ENCODE data around the gene DOK7.

DOK7 gene

DNA sequence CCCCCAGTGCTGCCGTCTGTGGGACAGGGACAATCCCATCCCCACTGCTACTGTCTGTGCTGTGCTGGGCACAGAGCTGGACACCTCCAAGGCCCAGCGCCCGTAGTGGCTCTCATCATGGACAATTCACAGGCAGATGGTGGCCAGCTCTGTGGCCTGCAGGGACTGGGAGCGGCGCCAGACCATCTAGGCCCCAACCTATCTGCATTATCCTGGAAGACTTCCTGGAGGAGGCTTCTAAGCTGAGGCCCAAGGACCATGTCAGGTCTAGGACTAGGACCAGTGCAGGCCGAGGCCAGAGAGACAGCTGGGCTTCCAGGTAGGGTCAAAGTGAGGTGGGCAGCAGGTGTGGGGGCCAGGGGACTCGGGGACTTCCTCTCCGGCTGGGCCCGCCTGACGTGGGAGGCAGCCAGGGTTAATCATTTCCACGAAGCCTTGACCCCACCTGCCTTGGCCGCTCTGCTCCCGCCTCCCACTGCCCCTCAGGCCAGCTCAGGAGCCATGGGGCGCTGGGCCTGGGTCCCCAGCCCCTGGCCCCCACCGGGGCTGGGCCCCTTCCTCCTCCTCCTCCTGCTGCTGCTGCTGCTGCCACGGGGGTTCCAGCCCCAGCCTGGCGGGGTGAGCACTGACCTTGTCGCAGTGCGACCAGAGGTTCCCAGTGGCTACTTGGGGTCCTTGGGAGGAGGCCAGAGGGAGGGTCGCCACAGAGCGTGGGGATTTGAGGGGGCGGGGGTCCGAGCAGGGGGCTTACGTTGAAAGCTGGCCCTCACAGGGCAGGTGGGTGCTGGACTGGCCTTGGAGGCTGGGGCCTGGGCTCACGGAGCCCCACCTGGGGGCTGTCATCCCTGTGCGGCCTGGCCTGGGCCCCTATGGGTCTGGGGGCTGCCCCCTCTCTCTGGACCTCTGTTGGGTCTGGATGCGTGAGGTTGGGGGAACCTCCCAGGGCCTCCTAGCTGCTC is 21.3 kb upstream of the DOK7 start, which contains the start of gene HGFAC:
HGFAC (plus strand) TSS at position 468 of the 959 bp plus-strand sequence; CDS start at position 502, 34 bp downstream.
- Mint-ChIP-seq H3K4me1 (no peaks in the 10 kb centered on the region), H3K9me3 (no peaks in the 10 kb centered on the region), H3K36me3 (ENCODE audit: insufficient read depth) (no peaks in the 10 kb centered on the region), H3K27me3 (no peaks in the 10 kb centered on the region), H3K27ac (ENCODE audit: low read depth) (no peak within 1 kb of the TSS), H3K4me3 (no peak within 1 kb of the TSS)
- no peak for DNase-seq (ENCODE audit: low spot score in 2 of 2)
- ATAC-seq (replicated peaks; ENCODE audit: extremely low read depth, poor library complexity, severe bottlenecking) = no peak

- H3K9me3 Mint-ChIP-seq = no peaks in the 10 kb centered on the region
- no peaks in the 10 kb centered on the region for H3K4me1 Mint-ChIP-seq
- DNase-seq (ENCODE audit: low spot score in 2 of 2) = no peak
- H3K27ac Mint-ChIP-seq (ENCODE audit: low read depth) = no peak overlapping the region
- H3K27me3 Mint-ChIP-seq = no peaks in the 10 kb centered on the region
- no peak for ATAC-seq (replicated peaks; ENCODE audit: extremely low read depth, poor library complexity, severe bottlenecking)
- no peak overlapping the region for H3K4me3 Mint-ChIP-seq
- no peaks in the 10 kb centered on the region for H3K36me3 Mint-ChIP-seq (ENCODE audit: insufficient read depth)
These were observed 20.6 kb upstream of the DOK7 start for GRCh38 chr4:3442460-3442958.

DNA sequence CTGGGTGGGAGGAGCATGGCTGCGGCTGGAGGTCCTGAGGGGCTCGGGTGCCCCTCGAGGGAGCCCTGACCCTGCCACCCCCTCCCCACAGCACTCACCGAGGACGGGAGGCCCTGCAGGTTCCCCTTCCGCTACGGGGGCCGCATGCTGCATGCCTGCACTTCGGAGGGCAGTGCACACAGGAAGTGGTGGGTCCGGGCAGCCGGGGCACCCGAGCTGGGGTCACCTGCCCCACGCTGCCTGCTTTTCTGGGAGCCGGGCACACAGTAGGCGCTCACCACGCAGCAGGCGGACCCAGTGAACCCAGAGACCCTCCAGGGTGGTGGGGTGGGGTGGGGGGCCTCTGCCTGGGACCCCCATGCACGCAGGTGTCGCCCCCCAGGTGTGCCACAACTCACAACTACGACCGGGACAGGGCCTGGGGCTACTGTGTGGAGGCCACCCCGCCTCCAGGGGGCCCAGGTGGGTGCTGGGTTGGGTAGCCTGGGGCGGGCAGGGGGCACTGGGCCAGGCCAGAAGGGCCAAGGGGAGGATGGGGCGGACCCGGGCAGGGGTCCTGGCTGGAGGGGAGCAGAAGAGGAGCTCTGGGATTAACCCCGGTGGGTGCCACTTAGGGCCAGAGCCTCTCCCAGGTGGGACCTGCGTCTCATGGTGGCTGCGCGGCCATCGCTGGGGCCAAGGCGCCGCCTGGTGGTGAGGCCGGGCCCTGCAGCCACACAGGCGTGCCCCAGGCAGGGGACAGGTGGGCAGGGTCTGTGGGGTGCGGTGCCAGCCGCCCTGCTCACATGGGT is 20.0 kb upstream of the DOK7 start:
- DNase-seq (ENCODE audit: low spot score in 2 of 2) (peak; percentile 59 to 66), ATAC-seq (replicated peaks; ENCODE audit: extremely low read depth, poor library complexity, severe bottlenecking) (peak; percentile 69)
- Mint-ChIP-seq H3K4me1 (no peaks in the 10 kb centered on the region), H3K9me3 (no peaks in the 10 kb centered on the region), H3K27me3 (no peaks in the 10 kb centered on the region), H3K36me3 (ENCODE audit: insufficient read depth) (no peaks in the 10 kb centered on the region), H3K4me3 (no peak overlapping the region), H3K27ac (ENCODE audit: low read depth) (no peak overlapping the region)

- Mint-ChIP-seq H3K9me3 (no peaks in the 10 kb centered on the region), H3K4me3 (no peak overlapping the region), H3K27me3 (no peaks in the 10 kb centered on the region), H3K27ac (ENCODE audit: low read depth) (no peak overlapping the region), H3K36me3 (ENCODE audit: insufficient read depth) (no peaks in the 10 kb centered on the region), H3K4me1 (no peaks in the 10 kb centered on the region)
- ATAC-seq (replicated peaks; ENCODE audit: extremely low read depth, poor library complexity, severe bottlenecking) (peak; percentile 16), DNase-seq (ENCODE audit: low spot score in 2 of 2) (no peak)
These were observed 19.3 kb upstream of the DOK7 start for GRCh38 chr4:3443750-3444309.

DNA sequence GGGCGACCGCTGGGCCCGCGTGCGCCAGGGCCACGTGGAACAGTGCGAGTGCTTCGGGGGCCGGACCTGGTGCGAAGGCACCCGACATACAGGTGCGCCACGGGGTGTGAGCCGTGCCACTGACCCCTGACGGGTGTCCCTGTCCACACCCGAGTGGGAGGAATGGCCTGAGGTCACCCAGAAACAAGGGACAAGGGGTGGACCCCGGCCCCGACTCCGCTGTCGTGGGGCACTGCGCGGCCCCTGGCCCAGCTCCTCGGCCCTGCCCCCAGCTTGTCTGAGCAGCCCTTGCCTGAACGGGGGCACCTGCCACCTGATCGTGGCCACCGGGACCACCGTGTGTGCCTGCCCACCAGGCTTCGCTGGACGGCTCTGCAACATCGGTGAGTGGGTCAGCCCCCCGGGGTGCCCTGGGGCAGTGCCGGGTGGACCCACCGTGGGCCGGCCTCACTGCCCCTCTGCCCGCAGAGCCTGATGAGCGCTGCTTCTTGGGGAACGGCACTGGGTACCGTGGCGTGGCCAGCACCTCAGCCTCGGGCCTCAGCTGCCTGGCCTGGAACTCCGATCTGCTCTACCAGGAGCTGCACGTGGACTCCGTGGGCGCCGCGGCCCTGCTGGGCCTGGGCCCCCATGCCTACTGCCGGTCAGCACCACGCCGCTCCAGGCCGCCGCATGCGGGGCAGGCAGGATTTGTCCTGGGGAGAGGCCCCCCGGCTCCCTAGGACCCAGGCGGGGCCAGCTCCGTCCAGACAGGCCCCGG is 18.6 kb upstream of the DOK7 start:
- DNase-seq (ENCODE audit: low spot score in 2 of 2) = no peak
- Mint-ChIP-seq H3K36me3 (ENCODE audit: insufficient read depth) (no peaks in the 10 kb centered on the region), H3K4me3 (no peak overlapping the region), H3K27ac (ENCODE audit: low read depth) (no peak overlapping the region), H3K9me3 (no peaks in the 10 kb centered on the region), H3K4me1 (no peaks in the 10 kb centered on the region), H3K27me3 (no peaks in the 10 kb centered on the region)
- no peak for ATAC-seq (replicated peaks; ENCODE audit: extremely low read depth, poor library complexity, severe bottlenecking)

DNA sequence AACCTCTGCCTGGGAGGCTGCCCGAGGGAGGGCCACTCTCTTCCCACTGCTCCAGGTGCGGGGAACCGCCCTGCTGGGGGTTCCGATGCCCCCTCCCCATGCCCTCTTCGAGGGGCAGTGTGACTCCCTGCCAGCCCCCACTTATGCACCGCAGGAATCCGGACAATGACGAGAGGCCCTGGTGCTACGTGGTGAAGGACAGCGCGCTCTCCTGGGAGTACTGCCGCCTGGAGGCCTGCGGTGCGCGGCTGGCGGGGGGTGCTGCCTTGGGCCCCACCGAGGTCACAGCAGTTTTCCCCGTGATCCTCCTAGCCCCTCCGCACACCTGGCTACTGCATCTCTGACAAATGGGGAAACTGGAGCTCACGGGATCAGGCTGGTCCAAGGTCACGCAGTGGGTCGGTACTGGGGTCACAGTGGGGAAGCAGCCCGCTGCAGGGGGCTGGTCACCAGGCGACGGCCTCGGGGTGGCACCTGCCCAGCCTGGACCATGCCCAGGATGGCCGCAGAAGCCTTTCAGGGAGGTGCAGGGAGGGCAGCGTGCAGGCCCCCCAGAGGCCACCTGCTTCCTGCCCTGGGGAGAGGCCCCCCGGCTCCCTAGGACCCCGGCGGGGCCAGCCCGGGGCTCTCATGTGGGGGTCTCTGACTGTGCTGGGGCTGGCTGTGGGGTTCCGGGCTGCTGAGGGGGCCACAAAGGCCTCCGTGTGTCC is 17.8 kb upstream of the DOK7 start:
- Mint-ChIP-seq H3K9me3 (no peaks in the 10 kb centered on the region), H3K4me3 (no peak overlapping the region), H3K36me3 (ENCODE audit: insufficient read depth) (no peaks in the 10 kb centered on the region), H3K4me1 (no peaks in the 10 kb centered on the region), H3K27me3 (no peaks in the 10 kb centered on the region), H3K27ac (ENCODE audit: low read depth) (no peak overlapping the region)
- ATAC-seq (replicated peaks; ENCODE audit: extremely low read depth, poor library complexity, severe bottlenecking) (no peak), DNase-seq (ENCODE audit: low spot score in 2 of 2) (no peak)

- H3K27me3 Mint-ChIP-seq = no peaks in the 10 kb centered on the region
- no peak overlapping the region for H3K4me3 Mint-ChIP-seq
- H3K9me3 Mint-ChIP-seq = no peaks in the 10 kb centered on the region
- no peak overlapping the region for H3K27ac Mint-ChIP-seq (ENCODE audit: low read depth)
- peaks cover 2% of the 10 kb centered on the region for H3K36me3 Mint-ChIP-seq (ENCODE audit: insufficient read depth)
- DNase-seq (ENCODE audit: low spot score in 2 of 2) = no peak
- ATAC-seq (replicated peaks; ENCODE audit: extremely low read depth, poor library complexity, severe bottlenecking) = no peak
- H3K4me1 Mint-ChIP-seq = no peaks in the 10 kb centered on the region
These were observed 17.1 kb upstream of the DOK7 start for GRCh38 chr4:3445829-3446545.

DNA sequence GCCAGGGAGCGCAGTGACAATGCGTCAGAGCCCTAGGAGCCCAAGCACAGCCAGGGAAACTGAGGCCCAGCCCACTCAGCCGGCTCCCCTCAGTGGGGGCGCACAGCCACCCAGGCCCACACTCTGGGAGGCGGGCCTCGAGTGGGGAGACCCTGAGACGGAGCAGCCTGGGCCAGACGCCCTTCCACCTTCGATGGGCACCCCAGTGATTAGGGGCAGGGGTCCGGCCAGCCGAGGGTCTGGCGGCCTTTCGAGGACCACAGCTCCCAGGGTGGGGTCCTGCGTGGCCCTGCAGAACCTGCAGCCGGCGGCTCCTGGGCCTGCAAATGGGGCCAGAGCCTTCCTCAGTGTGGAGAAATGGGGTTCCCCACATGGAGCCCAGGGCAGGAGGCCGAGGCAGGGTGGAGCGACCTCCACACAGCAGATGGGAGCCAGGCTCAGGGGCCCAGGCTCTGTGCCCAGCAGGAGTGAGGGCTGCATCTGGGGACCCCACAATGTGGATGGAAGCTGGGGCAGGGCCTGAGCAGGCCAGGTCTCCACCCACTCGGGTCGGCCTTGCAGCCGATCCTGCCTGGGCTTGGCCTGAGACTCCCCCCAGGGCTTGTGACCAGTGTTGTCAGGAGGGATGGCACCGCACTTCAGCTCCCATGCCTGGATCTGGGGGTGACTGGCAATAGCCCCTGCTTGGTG is 16.3 kb upstream of the DOK7 start:
- Mint-ChIP-seq H3K4me3 (no peak overlapping the region), H3K9me3 (no peaks in the 10 kb centered on the region), H3K4me1 (no peaks in the 10 kb centered on the region), H3K36me3 (ENCODE audit: insufficient read depth) (peaks cover 2% of the 10 kb centered on the region), H3K27me3 (no peaks in the 10 kb centered on the region), H3K27ac (ENCODE audit: low read depth) (no peak overlapping the region)
- ATAC-seq (replicated peaks; ENCODE audit: extremely low read depth, poor library complexity, severe bottlenecking) (no peak), DNase-seq (ENCODE audit: low spot score in 2 of 2) (no peak)

GRCh38 chr4:3447431-3448395 is 15.4 kb upstream of the DOK7 start:
- DNase-seq (ENCODE audit: low spot score in 2 of 2) (no peak), ATAC-seq (replicated peaks; ENCODE audit: extremely low read depth, poor library complexity, severe bottlenecking) (no peak)
- Mint-ChIP-seq H3K27me3 (no peaks in the 10 kb centered on the region), H3K4me3 (no peak overlapping the region), H3K27ac (ENCODE audit: low read depth) (no peak overlapping the region), H3K9me3 (no peaks in the 10 kb centered on the region), H3K4me1 (no peaks in the 10 kb centered on the region), H3K36me3 (ENCODE audit: insufficient read depth) (peaks cover 2% of the 10 kb centered on the region)

DNA sequence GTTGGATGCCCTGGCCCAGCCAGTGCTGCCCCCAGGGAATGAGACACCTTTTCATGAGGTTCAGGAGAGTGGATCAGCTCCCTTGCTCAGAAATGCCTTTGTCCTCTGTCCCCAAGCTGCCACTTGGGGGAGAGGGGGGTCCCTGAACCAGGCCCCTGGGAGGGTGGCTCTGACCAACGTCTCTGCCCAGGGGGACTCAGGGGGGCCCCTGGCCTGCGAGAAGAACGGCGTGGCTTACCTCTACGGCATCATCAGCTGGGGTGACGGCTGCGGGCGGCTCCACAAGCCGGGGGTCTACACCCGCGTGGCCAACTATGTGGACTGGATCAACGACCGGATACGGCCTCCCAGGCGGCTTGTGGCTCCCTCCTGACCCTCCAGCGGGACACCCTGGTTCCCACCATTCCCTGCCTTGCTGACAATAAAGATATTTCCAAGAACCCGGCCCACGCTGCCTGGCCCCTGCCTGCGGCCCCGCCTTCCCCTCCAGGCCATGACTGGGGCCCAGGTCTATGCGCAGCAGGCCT is 14.0 kb upstream of the DOK7 start:
- H3K27ac Mint-ChIP-seq (ENCODE audit: low read depth) = no peak overlapping the region
- no peak for ATAC-seq (replicated peaks; ENCODE audit: extremely low read depth, poor library complexity, severe bottlenecking)
- H3K4me3 Mint-ChIP-seq = no peak overlapping the region
- peaks cover 2% of the 10 kb centered on the region for H3K36me3 Mint-ChIP-seq (ENCODE audit: insufficient read depth)
- H3K4me1 Mint-ChIP-seq = no peaks in the 10 kb centered on the region
- no peaks in the 10 kb centered on the region for H3K9me3 Mint-ChIP-seq
- H3K27me3 Mint-ChIP-seq = no peaks in the 10 kb centered on the region
- DNase-seq (ENCODE audit: low spot score in 2 of 2) = no peak

Measured in central memory CD8-positive, alpha-beta T cell (primary cell).